Heart left ventricle (tissue), 16 donors: Measurements from ENCODE around the gene ACTR1A. TPM values are rescaled to one million over a fixed set of nuclear protein-coding genes. Genes with fewer than 3 reads are reported as not detected.

Source experiments
- ATAC-seq, 4 donors: fragments of 200-7000 bp; cut with Tn5 transposase; one replicate each; pipeline ENCODE4 v1.9.1; 2020 to 2022; ENCODE audit warnings: moderate library complexity in 4 of 4, mild to moderate bottlenecking in 3 of 4, moderate number of reproducible peaks in 1 of 4
- DNase-seq, 5 donors: peaks; one replicate each; pipeline ENCODE4 v3.0.0-alpha.2; 2020
- H3K27ac ChIP-seq, 12 donors: fragments of 200-600 bp; sonication (generic) in 4 of 12; one replicate each; pipeline versions ENCODE4 v1.5.0 to v1.8.0; 2016 to 2022; ENCODE audit warnings: mild to moderate bottlenecking in 2 of 12
- H3K27me3 ChIP-seq, 9 donors: fragments of 200-600 bp; sonication (generic) in 2 of 9; one replicate each; pipeline versions ENCODE4 v1.5.1 to v1.8.0; 2016 to 2022; ENCODE audit warnings: mild to moderate bottlenecking in 3 of 9
- H3K36me3 ChIP-seq, 9 donors: fragments of 200-600 bp; sonication (generic) in 2 of 9; one replicate each; pipeline versions ENCODE4 v1.5.0 to v1.8.0; 2018 to 2022; ENCODE audit warnings: mild to moderate bottlenecking in 2 of 9
- H3K4me1 ChIP-seq, 12 donors: fragments of 200-600 bp; sonication (generic) in 4 of 12; one replicate each; pipeline versions ENCODE4 v1.5.0 to v1.8.0; 2016 to 2022; ENCODE audit warnings: mild to moderate bottlenecking in 3 of 12
- H3K4me3 ChIP-seq, 12 donors: fragments of 200-600 bp; sonication (generic) in 4 of 12; one replicate each; pipeline versions ENCODE4 v1.5.0 to v1.8.0; 2017 to 2022; ENCODE audit warnings: mild to moderate bottlenecking in 9 of 12, moderate library complexity in 4 of 12
- H3K9me3 ChIP-seq, 12 donors: fragments of 200-600 bp; sonication (generic) in 4 of 12; one replicate each; pipeline versions ENCODE4 v1.5.0 to v1.8.0; 2016 to 2022; ENCODE audit warnings: mild to moderate bottlenecking in 1 of 12
- POLR2A ChIP-seq, 2 donors: fragments of 450-650 bp; IDR thresholded peaks; one replicate each; pipeline ENCODE4 v1.6.1; 2017; ENCODE audit warnings: antibody characterized with exemption in 2 of 2, mild to moderate bottlenecking in 2 of 2, moderate library complexity in 2 of 2
- WGBS, 4 donors: extraction: QIAGEN DNeasy Blood & Tissue Kit in 2 of 4; methylation state at CpG; one replicate each; pipeline versions ENCODE4 v1.1.5 to v1.1.7; 2013 to 2018; 5-methylcytosine and 5-hydroxymethylcytosine counted together
- intact Hi-C, 10 donors: fragments of 100-400 bp; cut with DNase I; formaldehyde crosslinking; loops; one replicate each; pipeline versions ENCODE4 v1.11.1 to v1.14.2; 2022
- polyA plus RNA-seq, 2 donors: library from polyadenylated mRNA; stranded (reverse); fragments of 200-250 nt; gene quantifications; one replicate each; pipeline ENCODE4 v1.2.3, GENCODE V29; 2013
- total RNA-seq, 9 donors: library from RNA; depleted of rRNA in 2 of 9; stranded (reverse); fragments of >200 nt in 2 of 9; fragmentation: NEBNext Ultra II Directional in 3 of 9; extraction: Animal tissue kit (Norgen Biotek cat#: 25700) in 3 of 9; gene quantifications; one replicate each; pipeline versions ENCODE4 v1.1.0 to v1.2.4, GENCODE V29; 2016 to 2023
- TF ChIP-seq, protein P1 (sequence below), 12 donors: fragments of 200-600 bp; sonication (generic) in 4 of 12; IDR thresholded peaks; one replicate each; pipeline versions ENCODE4 v1.5.0 to v1.8.0; 2018 to 2022; ENCODE audit warnings: antibody characterized with exemption in 12 of 12, mild to moderate bottlenecking in 5 of 12
- donor health status: ischemic (EF 13 %, LVEDD 7.1; RV severe dilation, severe dysfunction).
- donor health status: healthy with polysubstance abuse.
- donor health status: DM: no; HTN: yes; CAD: no.
- donor health status: DM: no; HTN: no; CAD: no.
- donor health status: ischemic (EF 25% LVEDD 6.9; RV normal size, moderate dysfunction).
- donor health status: ischemic (EF 25% LVEDD 5.7; RV mildly dilated, moderate dysfunction).
- donor health status: healthy.
- donor health status: DM: yes; HTN: yes; CAD: no.
- donor health status: ischemic (EF 35%, LVEDD 5.7; RV mildly dilated, moderate dysfunction).
- donor health status: nonischemic (EF 11% LVEDD 7.7; RV severe dilation, severe dysfunction).
- donor health status: DM: yes; HTN: yes; CAD: no.
- donor health status: PGD.
- donor health status: ischemic (EF 29% LVEDD 5.4; RV normal size, mild dysfunction).
- donor health status: nonischemic (EF 23%, LVEDD 6.1; RV moderate dilation, normal function).

ACTR1A gene
- total and polyA plus RNA-seq, 11 donors, result 100 to 175 (median 119) TPM

DNA sequence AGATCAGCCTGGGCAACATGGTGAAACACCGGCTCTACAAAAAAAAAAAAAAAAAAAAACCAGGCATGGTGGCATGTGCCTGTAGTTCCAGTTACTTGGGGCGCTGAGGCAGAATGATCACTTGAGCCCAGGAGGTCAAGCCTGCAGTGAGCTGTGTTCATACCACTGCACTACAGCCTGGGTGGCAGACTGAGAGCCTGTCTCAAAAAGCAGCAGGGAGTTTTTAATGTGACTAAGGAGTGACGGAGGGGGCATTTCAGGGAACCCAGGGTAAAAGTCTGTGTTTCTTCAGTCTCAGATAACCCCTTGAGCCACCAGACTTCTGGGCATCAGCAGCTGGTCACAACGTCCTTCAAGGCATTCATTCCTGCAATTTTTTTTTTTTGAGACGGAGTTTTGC is 49.0 kb downstream of the ACTR1A start:
- DNase-seq, result no peak
- Histone ChIP-seq H3K4me1 (peaks cover 0 to 51% (median 18%) of the 10 kb centered on the region in 12 donors), H3K36me3 (peaks cover 0 to 11% (median 0%) of the 10 kb centered on the region in 9 donors), H3K4me3 (no peak overlapping the region), H3K27ac (peak overlapping the region in 3 of 12 donors; percentile 0 to 91 (median 57)), H3K9me3 (no peaks in the 10 kb centered on the region), H3K27me3 (no peaks in the 10 kb centered on the region)
- ATAC-seq, result no peak
- intact Hi-C loops, result no loop called here
- TF ChIP-seq, protein P1, sequence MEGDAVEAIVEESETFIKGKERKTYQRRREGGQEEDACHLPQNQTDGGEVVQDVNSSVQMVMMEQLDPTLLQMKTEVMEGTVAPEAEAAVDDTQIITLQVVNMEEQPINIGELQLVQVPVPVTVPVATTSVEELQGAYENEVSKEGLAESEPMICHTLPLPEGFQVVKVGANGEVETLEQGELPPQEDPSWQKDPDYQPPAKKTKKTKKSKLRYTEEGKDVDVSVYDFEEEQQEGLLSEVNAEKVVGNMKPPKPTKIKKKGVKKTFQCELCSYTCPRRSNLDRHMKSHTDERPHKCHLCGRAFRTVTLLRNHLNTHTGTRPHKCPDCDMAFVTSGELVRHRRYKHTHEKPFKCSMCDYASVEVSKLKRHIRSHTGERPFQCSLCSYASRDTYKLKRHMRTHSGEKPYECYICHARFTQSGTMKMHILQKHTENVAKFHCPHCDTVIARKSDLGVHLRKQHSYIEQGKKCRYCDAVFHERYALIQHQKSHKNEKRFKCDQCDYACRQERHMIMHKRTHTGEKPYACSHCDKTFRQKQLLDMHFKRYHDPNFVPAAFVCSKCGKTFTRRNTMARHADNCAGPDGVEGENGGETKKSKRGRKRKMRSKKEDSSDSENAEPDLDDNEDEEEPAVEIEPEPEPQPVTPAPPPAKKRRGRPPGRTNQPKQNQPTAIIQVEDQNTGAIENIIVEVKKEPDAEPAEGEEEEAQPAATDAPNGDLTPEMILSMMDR (IDR thresholded peaks at IDR 0.05), result no peak
- TF ChIP-seq POLR2A (IDR thresholded peaks at IDR 0.05), result no peak
- WGBS, 4 donors, result 75 to 91% (median 86%) methylated on average over 5 of the region's 5 CpGs

DNA sequence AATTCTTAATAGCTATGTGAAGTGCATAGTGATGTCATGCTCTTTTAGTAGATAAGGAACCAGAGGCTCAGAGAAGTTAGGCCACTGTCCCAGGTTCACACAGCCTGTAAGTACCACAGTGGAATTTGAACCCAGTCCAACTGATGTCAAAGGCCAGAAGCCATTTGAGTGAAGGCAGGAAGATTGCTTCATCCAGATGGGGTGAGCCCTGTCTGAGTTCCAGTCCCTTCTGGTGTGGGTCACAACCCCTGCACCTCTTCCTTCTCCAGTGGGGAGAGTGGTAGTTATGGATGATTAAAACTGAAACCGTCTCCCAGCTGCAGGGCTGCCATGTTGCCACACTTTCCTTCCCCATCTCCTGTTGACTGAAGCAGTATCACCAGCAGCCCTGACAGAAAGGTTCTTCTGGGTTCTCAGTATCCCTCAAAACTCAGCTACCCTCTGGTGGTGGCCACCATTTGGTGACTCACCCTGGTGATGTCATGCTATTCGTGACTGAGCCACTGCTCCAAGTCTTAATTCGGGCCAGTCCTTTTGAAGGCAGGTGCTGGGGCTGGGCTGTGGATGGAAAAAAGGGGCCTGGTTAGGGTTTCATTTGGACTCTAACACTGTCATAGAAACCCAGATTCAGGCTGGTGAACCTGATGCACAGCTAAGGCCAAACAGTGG is 49.7 kb downstream of the ACTR1A start:
- peak in 3 of 4 donors; percentile 30 to 41 (median 38) for ATAC-seq
- no peaks in the 10 kb centered on the region for H3K9me3 ChIP-seq
- H3K4me1 ChIP-seq, result peaks cover 0 to 51% (median 18%) of the 10 kb centered on the region in 12 donors
- peak overlapping the region in 5 of 12 donors; percentile 5 to 91 (median 28) for H3K27ac ChIP-seq
- peaks cover 0 to 11% (median 0%) of the 10 kb centered on the region in 9 donors for H3K36me3 ChIP-seq
- H3K4me3 ChIP-seq, result peak overlapping the region in 1 of 12 donors; percentile 17
- H3K27me3 ChIP-seq, result no peaks in the 10 kb centered on the region
- intact Hi-C loops, result no loop called here
- peak in 2 of 5 donors; percentile 46 to 62 for DNase-seq
- 53 to 68% (median 58%) methylated on average over 3 of the region's 3 CpGs for WGBS, 4 donors
- TF ChIP-seq POLR2A (IDR thresholded peaks at IDR 0.05), result peak in 1 of 2 donors; percentile 9
- TF ChIP-seq, protein P1 (IDR thresholded peaks at IDR 0.05), result no peak

DNA sequence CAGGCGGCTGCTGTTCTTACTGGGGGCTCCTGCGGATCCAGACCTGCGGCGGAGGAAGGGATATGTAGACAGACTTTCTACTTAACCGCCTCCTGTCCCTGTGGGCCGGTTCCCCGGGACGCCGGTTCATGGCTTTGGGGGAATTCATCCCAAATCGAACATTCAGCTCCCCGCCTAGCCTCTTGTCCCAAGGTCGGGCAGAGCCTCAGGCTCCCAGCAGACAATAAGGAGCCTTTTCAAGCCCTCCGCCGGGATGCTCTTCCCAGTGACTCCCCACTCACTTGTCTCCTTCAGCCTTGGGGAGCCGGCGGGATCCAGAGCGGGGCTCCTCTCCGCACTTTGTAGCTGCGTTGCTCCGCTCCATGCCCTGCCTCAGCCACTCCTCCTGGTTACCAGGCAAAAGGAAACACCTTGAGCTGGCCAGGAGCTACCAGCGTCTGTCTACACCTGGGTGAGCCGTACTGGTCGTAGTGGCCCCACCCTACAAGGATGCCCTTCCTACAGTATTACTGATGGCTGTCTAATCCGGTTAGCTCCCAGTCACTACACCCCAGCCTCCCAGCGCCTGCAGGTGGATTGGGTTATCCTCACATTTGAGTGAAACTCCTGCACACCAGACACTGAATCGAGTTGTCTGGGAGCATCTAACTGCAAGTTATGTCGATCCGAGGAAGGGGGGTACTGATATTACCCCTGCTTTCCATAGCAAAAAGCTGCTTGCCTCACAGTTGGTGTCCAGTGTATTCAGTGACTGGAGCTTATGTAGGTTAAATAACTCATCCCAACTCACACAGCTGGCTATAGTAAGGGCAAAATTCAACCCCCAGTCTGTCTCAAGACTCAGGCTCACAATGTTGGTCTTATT is 51.2 kb downstream of the ACTR1A start, which contains the start of gene C10orf95:
TSS of gene C10orf95 (minus strand) at position 439 of the 865 bp plus-strand sequence. CDS start 450 bp downstream, outside the sequence.
- Histone ChIP-seq H3K4me3 (peak within 1 kb of the TSS; percentile 56 to 92 (median 84)), H3K9me3 (no peaks in the 10 kb centered on the region), H3K27ac (peak within 1 kb of the TSS; percentile 61 to 91 (median 84)), H3K4me1 (peaks cover 0 to 48% (median 18%) of the 10 kb centered on the region in 12 donors), H3K27me3 (no peaks in the 10 kb centered on the region), H3K36me3 (peaks cover 0 to 11% (median 0%) of the 10 kb centered on the region in 9 donors)
- WGBS, 4 donors, result 39 to 42% (median 41%) methylated on average over 16 to 28 of the region's 28 CpGs
- intact Hi-C loops, result no loop called here
- ATAC-seq (no peak), DNase-seq (no peak)
- TF ChIP-seq, protein P1 (IDR thresholded peaks at IDR 0.05), result no peak
- TF ChIP-seq POLR2A (IDR thresholded peaks at IDR 0.05), result no peak
